GM23248 (cell line): ENCODE measurements around the gene GABBR2.

Experiments
- EZH2 ChIP-seq: fragments of 200-600 bp; sonication (generic); IDR thresholded peaks from 2 replicates; pipeline ENCODE4 v1.6.1; 2018; ENCODE audit warnings: antibody characterized with exemption, mild to moderate bottlenecking; ENCODE audit not compliant: insufficient read depth, poor library complexity, severe bottlenecking
- EZH2phosphoT487 ChIP-seq: fragments of 200-600 bp; sonication (generic); IDR thresholded peaks from 2 replicates; pipeline ENCODE4 v1.6.1; 2018; ENCODE audit warnings: antibody characterized with exemption, moderate library complexity, mild to moderate bottlenecking, low read depth; ENCODE audit not compliant: insufficient read depth

GRCh38 chr9:98607787-98608186 is 100.9 kb downstream of the GABBR2 start:
- TF ChIP-seq EZH2phosphoT487 (no peak), EZH2 (no peak)
